CD4-positive, alpha-beta T cell treated with Interferon gamma for 1 hour (primary cell): ENCODE measurements around the gene DSG4.

Experiments used
- DNase-seq: peaks from one replicate; pipeline ENCODE4 v3.0.0-alpha.2; 2020

The DSG4 gene

DNA sequence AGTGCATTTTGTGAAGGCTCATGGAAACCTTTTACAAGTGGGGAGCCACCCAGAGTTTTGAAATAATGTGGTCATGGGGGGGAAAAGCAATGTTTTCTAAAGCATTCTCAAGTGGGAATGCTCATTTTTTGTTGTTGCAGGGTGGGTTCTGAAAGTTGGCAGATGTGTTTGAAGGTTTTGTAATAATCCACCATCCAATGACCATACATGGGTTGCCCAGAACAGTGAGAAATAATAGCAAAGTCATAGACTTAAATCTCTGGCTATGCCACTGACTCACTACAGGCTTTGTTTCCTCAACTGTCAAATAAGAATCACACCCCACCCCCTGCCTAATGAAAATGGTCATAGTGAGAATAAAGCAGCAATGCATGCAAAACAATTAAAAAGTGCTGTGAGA lies 73.8 kb downstream of the DSG4 start:
- DNase-seq: no peak

DNA sequence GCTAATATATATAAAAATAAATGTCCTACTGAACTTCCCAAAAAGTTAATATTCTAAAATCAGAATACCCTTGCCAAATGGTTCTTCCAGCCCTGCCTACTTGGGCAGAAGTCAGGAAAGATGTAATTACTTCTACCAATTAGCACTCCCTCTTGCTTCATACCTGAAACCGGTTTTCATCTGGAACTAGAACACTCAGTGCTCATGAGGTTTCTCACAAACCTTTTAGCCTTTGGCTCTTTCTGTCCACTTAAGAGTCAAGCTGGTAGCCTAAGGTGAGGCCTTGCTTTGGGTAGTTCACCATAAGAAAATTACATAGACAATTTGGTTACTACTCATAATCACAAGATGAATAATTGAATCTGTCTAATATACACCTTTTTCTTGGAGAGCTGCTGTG lies 75.0 kb downstream of the DSG4 start:
- DNase-seq: no peak

DNA sequence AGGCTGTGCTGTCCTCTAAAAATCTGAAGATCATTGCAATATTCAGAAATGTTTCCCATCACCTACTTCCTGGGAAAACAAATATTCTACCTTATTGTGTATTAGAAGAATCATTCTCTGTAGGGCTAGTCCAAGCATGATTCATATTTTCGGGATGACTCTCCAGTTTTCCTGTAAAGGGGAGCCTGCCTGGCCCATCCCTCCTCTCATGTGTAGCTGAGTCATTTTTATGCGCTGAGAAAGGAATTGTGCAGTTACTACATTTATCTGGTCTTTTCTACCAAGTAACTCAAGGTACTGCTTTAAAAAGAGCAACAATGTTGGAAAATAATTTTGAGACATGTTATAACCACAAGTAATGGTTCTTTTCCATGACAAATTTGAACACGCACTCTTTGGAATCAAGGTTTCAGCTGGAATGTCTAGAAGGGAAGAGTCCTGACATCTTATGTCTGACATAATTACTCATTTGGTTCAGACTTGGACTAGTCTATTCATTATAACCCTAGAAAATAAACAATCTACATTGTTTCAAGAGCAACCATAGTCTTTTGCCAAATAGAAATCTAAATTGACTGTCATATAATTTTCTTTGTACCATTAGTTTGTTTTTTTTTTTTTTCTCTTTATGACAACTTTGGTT lies 77.6 kb downstream of the DSG4 start:
- no peak for DNase-seq
